Bone marrow (tissue), 2 donors: ENCODE measurements around the gene MLLT3.

Experiments used
- DNase-seq, 2 donors: peaks; one replicate each; lab custom pipeline; 2025; lab: John Stamatoyannopoulos, UW

Gene MLLT3

DNA sequence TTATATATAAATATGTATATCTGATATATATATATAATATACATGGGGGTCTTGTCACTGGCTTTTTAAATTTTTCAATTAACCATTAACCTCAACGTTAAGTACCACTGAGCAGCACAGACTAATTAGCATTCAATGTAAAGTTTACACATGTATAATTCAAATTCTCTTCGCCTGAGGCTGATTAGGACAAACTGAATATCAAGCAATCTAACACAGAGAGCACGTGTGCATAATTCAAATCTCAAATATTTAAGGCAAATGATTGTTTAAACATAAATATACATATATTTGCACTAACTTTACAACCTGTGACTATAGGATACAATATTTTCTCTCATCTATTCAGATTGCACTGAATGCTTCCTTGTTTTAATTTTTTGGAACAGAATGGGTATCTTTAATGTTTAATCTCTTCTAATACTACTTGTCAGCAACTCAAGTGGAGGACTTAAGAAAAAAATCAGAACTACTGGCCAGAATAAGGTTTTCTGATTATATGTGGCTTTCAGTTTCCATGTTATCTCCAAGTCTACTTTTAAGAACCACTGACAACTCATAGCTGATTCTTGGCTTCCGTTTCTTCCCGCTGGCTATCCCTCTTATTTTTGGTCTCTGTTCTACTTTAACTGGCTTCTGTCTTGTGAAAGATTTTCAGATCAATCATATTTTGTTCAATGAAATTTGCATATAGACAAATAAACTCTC is 204.8 kb downstream of the MLLT3 start:
- no peak for DNase-seq

DNA sequence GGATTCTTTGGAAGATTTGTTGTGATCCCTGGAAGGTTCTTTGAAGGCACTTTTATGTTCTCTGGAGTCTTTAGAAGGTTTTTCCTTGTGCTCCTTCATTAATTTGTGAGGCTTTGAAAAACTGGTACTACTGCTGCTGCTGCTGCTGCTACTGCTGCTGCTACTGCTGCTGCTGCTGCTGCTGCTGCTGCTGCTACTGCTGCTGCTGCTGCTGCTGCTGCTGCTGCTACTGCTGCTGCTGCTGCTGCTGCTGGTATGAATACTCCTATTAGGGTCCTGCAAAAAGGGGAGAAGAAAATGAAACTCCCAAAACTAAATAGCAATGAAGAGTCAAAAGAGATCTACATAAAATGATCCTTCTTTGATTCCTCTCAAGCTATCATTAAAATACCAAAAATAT is 208.1 kb downstream of the MLLT3 start:
- DNase-seq = no peak

DNA sequence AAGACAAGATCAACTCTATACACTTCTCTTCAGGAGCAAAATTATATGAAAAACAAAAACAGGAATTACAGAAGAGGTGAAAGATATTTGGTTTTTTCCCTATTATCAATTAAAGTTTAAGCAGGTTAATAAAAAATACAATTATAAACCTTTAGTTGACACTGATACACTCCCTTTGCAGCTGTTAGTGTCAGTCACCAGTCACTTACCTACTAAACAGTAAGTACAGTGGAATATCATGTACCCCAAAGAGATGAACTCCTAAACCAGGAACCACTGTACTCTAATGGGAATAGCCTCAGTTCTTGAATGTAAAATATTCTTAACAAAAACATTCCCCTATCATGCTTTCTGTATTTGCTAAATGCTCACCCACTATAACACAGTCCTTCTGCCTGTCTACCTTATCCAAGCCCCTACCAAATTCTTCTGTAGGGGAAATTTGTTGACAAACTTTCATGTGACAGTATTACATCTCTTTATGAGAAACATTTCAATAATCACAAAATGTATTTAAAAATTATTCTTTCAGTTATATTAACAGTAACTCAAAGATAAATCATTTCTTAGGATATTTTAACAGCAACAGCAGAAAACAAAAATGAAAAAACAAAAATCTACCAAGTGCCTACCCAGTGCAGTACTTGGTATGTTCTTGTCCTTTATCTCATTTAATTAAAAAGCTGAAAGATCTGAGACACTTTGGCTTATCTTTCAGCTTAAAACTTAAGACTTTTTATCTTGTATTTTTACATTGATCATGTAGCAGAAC is 212.8 kb downstream of the MLLT3 start:
- DNase-seq = no peak

DNA sequence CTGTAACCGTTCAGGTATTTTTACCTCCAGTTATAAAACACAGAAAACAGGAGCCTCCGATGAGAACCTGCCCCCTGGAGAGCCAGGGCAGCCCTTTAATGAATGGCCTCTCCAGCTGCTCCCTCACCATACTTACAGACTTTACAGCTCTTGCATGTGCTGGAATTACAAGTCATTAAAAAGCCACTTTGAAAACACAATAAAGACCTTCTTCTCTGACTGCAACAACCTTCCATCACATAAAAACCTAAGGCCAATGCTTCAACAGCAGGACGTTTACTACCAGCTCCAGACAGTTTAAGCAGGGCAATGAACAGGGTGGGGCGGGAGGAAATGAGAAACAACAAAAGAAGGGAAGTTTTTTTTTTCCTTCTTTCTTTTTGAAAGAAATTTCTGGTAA is 213.8 kb downstream of the MLLT3 start:
- no peak for DNase-seq

DNA sequence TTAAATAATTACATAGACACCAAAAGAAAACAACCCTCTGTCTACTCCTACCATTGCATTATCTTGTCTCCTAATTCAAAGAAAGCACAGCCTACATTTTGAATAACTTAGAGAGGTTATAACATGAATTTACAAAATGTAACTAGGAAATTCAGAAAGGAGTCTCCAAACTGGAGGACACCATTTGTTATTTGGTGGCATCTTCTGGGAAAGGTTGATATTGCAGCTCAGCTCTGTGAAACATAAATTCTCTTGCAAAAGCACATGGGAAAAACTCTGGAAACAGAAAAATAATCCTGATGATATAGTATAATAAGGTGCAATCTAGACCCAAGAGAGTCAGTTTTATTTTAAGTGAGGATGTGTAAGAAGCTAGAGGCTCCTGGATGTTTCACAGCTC is 215.3 kb downstream of the MLLT3 start:
- DNase-seq = no peak

DNA sequence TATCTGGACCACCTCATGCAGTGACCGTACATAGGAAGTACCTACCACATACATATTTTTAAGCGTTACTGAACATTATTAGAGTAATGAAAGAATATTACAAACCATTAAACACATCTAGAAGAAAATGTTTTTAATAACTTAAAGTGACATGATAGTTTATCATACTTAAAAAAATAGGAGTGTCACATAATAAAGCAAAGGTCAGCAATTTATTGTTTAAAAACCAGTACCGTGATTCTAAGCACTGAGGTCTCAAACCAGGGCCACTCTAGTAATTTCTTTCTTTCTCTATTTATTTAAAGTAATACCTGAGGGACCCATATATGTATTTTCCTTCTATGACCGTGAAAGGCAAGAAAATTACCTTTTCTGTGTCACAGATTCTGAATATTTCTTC is 216.0 kb downstream of the MLLT3 start:
- no peak for DNase-seq

DNA sequence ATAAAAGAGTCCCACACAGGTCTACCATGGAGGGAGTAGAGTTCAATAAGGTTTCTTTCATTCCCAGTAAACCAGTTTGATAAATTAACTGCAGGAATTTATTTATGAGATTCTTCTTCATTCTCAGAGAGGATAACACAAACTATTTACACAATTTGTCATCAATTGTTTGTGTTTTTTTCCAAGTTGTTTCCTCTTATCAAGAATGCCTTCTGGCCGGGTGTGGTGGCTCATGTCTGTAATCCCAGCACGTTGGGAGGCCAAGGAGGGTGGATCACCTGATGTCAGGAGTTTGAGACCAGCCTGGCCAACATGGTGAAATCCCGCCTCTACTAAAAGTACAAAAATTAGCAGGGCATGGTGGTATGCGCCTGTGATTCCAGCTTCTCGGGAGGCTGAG is 216.7 kb downstream of the MLLT3 start:
- DNase-seq = no peak

DNA sequence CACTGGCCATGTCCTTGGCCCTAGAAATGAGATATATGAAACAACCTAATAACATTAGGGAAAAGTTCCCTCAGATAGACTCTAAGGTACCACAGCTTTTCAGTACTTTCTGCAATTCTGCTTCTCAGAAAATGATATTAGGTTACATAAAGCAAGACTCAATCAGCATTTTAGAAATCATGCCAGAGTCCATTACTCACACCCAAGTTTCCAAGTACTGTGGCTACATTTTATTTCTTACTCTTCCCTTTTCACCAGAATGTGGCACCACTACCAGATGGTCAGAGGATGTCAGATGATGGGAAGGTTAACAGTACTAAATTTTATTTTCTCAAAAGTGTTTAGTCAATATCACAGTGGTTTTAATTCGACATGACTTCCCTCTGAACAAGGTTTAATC is 217.2 kb downstream of the MLLT3 start:
- peak in 1 of 2 donors; percentile 20 for DNase-seq

DNA sequence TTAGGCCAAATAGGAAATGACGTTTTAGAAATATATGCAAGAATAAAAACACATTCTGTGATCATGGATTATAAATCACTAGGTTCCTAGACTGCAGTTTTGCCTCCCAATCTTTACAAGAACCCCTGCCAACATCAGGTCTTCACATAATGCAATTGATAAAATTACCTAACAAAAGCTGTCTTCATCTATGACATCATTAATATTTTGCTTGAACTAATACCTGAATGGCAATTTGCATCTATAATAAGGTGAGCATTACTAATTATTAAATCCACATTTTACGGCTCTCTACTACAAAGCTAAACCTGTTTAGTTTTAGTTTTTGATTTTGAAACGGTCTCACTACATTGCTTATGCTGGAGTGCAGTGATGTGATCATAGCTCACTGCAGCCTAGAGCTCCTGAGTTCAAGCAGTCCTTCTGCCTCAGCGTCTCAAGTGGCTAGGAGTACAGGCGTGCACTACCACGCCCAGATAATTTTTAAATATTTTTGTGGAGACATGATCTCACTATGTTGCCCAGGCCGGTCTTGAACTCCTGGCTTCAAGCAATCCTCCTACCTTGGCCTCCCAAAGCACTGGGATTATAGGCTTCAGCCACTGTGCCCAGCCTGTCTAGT is 218.0 kb downstream of the MLLT3 start:
- DNase-seq = no peak

DNA sequence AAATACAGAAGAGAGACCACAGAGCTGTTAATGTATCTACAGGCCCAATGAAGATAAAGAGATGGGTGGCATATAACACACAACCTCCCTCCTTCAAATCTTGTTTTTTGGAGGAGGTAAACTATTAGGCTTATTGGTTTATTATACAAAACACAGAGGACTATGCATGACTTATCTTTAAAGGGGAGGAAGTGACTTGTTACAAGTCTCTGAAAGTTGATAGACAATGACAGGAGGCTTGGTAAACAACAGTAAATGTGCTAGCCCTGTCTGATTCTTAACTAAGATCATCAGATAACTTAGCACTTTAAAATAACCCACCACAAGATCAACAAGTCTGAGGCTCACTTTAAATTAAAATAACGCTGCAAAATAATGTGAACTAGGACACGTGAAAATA is 219.0 kb downstream of the MLLT3 start:
- DNase-seq = no peak

DNA sequence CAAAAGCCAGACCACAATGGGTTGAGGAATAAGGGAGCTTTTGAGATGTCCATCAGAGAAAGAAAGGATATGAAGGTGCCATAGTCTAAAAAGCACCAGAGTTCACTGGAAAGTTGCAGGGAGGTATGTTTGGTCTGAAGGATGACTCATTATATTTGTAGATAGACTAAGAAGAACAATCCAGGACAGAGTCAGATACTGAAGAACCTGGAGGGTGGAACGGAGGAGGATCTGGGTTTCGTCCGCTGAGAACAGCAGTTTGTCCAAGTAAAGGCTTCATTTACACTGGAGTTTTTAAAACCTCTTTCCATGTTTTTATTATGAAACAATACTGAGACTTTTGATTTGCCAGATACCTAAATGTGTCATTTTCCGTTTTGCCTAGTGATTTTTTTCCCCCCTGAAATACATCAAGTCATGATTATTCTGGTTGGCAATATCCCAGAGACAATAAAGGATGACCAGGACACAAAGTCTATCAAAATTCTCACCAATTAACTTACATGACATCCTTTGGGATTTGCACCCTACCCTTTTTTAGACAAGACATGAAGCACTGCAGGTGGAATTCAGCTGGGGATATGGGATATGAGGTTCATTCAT is 219.9 kb downstream of the MLLT3 start:
- peak in 1 of 2 donors; percentile 16 for DNase-seq

DNA sequence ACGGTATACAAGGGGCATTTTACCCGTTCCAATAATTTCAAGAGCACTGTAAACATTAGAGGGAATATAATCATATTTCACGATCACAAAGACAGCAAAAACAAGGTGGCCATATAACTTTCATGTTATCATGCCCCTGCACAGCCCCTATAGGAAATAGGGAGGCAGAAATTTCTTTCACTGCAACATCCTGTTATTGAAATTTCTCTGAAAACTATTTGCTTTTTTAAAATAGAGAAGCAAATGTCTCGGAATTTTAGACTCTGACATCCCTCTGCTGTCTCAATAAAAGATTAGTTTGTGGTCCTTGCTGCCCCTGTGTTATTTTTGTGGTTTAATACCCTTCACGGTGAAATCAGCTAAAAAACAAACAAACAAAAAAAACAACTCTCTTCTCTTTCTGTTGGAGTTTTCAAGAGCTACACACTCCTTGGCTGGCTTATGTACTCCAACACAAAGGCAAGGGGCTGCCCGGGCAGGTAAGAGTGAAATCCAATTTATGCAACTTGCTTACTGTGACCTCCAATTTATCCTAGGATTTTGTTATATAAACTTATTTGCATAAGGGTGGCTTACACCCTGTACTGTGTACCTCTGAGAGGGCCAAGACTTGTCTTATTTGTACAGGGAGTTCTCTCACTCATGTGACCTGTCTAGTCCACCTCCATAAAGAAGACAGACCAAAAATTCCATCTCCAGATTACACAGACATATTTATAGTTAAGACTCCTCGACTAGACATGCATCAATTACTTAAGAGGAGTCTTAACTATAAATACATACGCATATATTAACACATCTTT is 223.6 kb downstream of the MLLT3 start:
- peak in 1 of 2 donors; percentile 61 for DNase-seq

DNA sequence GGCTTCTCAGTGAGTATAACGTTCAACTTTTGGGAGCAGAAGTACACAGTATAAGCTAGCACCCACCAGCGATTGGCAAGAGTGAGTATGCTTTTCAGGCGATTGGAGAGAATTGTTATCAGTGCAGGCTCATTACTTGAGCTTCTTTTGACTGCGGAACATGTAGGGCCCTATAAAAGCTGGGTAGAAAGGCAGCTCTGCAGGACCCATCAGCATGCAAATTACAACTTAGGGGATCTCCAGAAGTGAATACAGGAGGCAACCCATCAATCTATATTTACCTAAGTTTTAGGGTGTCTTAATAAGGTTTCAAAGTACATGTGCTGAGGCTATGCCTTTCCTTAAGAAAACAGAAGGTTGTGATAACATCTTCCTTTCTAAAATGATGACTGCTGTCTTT is 225.0 kb downstream of the MLLT3 start:
- no peak for DNase-seq

DNA sequence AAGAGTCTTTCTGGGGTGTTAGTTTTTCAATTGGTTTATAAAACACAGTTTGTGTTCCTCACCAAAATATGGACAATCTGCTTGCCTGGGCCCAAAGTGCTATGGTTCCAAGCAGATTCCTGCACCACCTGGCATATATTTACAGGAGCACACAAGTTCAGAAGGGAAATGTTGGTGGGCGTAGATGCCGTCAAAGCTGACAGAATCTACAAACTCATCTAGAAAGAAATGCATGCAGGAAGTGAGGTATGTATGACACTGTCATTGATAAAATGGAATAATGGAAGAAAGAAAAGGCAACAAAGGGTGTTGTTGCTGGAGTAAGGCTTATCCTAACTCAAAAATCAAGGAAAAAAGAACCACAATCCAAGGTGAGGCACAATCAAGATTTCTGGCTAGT is 225.8 kb downstream of the MLLT3 start:
- DNase-seq = no peak

DNA sequence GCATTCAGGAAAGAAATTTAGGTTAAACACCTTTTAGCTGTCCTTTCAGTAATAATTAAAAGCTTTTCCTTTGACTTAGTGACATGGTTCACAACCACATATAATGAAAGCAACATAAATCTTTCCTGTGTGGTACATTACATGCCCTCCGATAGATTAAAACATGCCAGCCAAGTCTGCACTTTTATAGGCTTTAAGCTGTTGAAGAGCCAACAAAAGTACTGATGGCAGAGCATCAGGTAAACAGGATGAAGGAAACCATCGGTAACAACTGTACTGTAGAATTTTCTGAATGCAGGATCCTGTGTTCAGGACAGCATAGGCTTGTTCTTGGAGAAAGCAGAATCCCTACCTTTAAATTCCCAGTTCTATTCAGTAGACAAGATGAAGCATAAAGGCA is 226.6 kb downstream of the MLLT3 start:
- no peak for DNase-seq

DNA sequence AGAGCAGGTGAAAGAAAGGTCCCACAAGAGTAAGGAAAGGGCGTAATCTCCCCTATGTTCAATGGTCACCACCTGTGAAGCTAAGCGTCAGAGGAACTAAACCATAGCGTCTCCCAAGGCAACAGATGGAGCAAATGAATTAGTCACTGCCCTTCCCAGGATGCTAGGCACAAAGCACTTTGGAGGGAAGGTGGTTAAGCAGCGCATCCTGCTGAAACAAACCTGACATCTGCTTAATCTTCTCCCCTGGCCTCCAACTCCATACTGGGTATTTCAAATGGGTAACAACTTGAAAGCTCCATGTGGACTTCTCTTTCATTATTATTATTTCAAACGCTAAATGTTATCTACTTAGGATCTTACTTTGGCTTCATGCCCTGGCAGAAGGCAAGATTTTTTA is 227.3 kb downstream of the MLLT3 start:
- no peak for DNase-seq

DNA sequence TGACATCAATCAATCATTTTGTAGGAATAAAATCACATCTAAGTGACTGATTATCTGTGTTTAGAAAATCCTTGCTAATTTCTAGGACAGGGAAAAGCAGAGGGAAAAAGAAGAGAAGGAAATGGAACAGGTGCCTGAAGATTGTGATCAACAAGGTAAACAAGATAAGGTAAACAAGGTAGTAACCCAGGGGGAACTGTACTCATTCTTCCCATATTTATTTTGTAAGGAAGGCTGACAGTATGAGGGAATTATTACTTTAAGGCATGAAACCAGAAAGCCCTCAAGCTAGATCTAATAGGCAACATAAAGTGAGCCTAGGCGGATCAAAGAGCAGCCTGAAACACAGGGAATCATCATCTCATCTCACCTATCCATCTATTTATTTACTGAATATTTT is 231.1 kb downstream of the MLLT3 start:
- no peak for DNase-seq

DNA sequence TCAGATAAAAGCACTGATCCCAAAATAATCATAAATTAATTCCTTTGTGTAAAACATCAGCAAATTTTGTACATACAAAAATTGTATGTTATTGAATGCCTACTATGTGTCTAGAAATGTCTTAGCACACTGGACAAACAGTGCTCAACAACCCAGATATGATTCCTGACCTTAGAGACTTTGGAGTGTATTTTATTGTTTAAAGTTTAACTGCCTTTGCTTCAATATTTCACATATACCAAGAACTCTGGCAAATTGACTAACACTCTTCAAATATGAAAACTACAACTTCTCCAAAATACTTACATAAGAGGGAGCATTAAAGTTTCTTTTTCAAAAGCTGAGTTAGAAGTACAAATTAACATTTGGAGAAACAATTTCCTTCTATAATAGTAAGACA is 231.9 kb downstream of the MLLT3 start:
- DNase-seq = no peak

DNA sequence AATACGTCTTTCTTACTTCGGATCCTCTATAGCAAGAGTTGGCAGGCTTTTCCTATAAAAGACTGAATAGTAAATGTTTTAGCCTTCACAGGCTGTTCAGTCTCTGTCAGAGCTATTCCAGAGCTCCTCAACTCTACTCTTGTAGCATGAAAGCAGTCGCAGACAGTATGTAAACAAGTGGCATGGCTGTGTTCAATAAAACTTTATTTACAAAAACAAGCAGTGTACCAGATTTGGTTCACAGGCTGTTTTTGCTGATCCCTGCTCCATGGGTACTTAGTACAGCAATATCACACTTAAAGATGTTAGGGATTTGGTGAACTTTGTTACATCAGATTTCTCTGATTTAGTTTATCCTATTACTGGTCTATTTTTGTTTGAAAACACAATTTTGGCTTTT is 235.2 kb downstream of the MLLT3 start:
- no peak for DNase-seq

DNA sequence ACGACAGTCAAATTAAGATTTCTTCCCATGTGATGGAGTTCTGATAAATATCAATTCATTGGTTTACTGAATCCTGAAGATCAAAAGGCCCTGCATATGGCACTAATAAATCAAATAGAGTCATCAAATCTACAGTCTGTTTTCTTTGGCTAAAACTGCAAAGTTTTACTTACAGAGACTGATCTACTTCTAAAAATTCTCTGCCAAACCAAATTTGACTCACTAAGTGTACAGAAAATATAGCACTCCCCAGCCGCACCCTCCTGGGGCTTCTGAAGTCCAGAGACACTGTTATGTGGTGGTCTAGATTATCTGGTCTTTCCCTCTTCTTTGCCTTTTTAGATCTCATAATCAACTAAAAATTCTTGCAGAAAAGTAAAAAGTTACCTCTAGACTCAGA is 237.7 kb downstream of the MLLT3 start:
- DNase-seq = no peak

DNA sequence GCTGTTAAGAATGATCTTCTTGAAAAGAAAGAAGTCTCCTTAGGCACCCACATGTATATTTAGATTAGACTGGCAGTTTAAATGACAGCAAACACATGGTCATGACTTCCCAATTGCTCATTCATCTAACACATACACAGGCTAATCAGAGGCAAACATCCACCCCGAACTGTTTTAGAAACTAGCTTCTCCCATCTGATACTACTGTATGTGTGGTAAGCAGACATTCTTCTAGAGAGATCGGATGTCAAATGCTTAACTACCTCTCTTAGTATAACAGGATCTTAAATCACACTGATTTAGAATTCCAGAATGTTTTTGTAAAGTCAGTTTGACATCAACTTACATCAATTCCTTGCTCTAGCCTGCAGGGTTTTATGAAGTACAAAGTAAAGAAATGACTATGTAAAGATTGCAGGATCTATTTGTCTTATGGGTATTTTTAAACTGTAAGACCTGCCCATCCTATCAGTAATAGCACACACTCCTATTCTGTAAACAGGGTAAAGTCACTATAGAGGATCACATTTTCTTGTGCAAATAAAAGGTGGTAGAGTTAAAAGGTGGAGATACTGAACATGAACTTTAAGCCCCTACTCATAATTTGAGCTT is 239.7 kb downstream of the MLLT3 start:
- DNase-seq = peak in 1 of 2 donors; percentile 85

DNA sequence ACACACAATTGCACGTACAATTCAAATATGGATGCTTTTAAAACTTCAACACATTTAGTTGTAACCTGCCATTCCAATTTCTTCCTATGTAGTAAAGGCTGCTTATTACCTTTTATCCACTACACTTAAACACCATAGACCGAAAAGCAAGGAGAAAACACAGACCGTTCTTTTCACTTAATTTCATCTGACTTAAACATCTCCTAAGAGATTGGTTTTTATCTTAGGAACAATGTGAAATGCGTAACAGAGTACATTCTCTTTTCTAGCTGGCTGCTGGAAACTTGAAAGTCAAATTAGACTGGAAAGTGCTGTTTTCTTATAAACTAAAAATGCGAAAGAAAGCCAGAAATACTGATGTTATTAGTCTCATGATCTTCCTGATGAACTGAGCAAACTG is 241.8 kb downstream of the MLLT3 start:
- no peak for DNase-seq
